ENCODE measurements around the gene SETMAR.
"Not testable (repeated sequence)": the region's sequence is repeated elsewhere in the genome, so short reads cannot be mapped to it uniquely, and the experiment has no call there.

The SETMAR gene

GRCh38 chr3:4303187-4304123, at the start of gene SETMAR:
Gene SETMAR (plus strand): TSS chr3:4303369. CDS start chr3:4303371, 2 bp downstream.
- TF ChIP-seq JUND (IDR thresholded peaks at IDR 0.05; ENCODE audit: low read depth) = no peak
- DNase-seq (ENCODE audit: low read depth in 1 of 2, low spot score in 1 of 2) = peak; percentile 78 to 92
- in situ Hi-C loops (cut with HindIII; ENCODE audit: low pct_unique_long_range_greater_than_20kb, low sequenced_read_pairs) = no loop called here

GRCh38 chr3:4261406-4261805, 41.8 kb upstream of the SETMAR start:
- no peak for TF ChIP-seq JUND (IDR thresholded peaks at IDR 0.05; ENCODE audit: low read depth)
- in situ Hi-C loops (cut with HindIII; ENCODE audit: low pct_unique_long_range_greater_than_20kb, low sequenced_read_pairs) = no loop called here
- DNase-seq (ENCODE audit: low read depth in 1 of 2, low spot score in 1 of 2) = no peak

DNA sequence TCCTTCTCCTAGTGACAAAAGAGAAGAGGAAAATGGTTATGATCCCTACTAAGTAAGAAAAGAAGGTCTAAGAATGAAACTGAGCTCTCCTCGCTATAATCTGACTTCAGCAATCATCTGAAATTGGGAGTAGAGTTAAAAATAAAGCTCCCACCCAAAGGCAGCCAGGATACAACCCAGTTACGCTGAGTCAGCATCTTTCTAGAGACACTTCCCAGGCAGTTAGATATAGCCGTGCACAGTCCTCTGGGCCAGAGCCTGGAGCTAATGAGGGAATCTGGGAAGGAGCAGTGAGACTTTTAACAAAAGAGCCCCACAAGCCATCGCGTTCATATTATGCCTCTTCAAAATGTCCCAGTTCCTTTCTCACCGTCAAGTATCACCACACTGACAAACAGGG, 39.1 kb upstream of the SETMAR start:
- TF ChIP-seq JUND (IDR thresholded peaks at IDR 0.05; ENCODE audit: low read depth) = no peak
- in situ Hi-C loops (cut with HindIII; ENCODE audit: low pct_unique_long_range_greater_than_20kb, low sequenced_read_pairs) = no loop called here
- no peak for DNase-seq (ENCODE audit: low read depth in 1 of 2, low spot score in 1 of 2)

DNA sequence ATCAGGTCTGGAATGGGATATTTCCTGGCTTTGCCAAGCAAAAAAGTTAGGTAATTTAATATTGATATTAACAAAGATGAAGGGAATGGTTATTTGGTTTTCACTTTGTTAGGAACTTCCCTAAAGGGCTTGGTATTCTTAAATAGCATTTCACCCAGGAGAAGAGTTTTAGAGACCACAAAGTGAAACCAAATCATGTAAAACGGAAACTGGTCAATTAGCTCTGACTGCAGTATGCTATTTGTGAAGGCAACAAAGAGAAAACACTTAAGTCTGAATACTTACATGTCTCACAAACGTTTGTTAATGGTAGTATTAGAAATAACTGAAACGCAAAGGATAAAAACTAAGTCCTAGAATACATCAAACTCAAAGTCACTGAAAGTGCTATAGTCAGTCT, 32.4 kb upstream of the SETMAR start:
- TF ChIP-seq JUND (IDR thresholded peaks at IDR 0.05; ENCODE audit: low read depth) = no peak
- DNase-seq (ENCODE audit: low read depth in 1 of 2, low spot score in 1 of 2) = no peak
- in situ Hi-C loops (cut with HindIII; ENCODE audit: low pct_unique_long_range_greater_than_20kb, low sequenced_read_pairs) = no loop called here

GRCh38 chr3:4271834-4272233, 31.3 kb upstream of the SETMAR start:
- no peak for TF ChIP-seq JUND (IDR thresholded peaks at IDR 0.05; ENCODE audit: low read depth)
- in situ Hi-C loops (cut with HindIII; ENCODE audit: low pct_unique_long_range_greater_than_20kb, low sequenced_read_pairs) = no loop called here
- peak in 1 of 2 experiments; percentile 49 for DNase-seq (ENCODE audit: low read depth in 1 of 2, low spot score in 1 of 2)

DNA sequence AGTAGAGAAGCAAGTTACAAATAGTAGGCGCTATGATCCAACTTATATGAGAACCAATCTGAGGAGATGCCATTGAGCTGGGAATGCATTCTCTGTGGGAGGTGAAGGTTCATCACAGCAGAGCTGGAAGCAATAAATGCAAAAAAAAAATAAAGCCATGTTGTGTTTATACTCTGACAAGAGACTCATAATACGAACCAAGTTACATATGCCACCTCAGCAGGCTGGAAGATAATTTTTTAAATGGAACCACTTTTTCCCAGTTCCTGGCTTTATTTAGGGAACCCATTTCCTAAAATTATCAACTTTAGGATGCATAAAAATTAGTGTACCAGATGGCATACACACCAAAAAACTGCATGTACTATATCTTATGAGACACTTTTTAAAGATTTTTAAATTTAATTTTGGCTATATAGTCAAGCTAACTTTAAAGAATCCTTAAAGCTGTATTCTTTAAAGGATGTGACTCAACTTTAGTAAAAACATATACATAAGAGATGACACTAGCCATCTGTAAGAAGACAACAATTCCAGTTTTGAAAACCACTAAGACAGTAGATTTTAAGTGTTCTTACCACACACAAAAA, 23.6 kb upstream of the SETMAR start:
- in situ Hi-C loops (cut with HindIII; ENCODE audit: low pct_unique_long_range_greater_than_20kb, low sequenced_read_pairs) = no loop called here
- no peak for DNase-seq (ENCODE audit: low read depth in 1 of 2, low spot score in 1 of 2)
- TF ChIP-seq JUND (IDR thresholded peaks at IDR 0.05; ENCODE audit: low read depth) = no peak

- TF ChIP-seq JUND (IDR thresholded peaks at IDR 0.05; ENCODE audit: low read depth) = no peak
- in situ Hi-C loops (cut with HindIII; ENCODE audit: low pct_unique_long_range_greater_than_20kb, low sequenced_read_pairs) = no loop called here
- no peak for DNase-seq (ENCODE audit: low read depth in 1 of 2, low spot score in 1 of 2)
These were observed 21.2 kb upstream of the SETMAR start for GRCh38 chr3:4281991-4282390.

- TF ChIP-seq JUND (IDR thresholded peaks at IDR 0.05; ENCODE audit: low read depth) = no peak
- no peak for DNase-seq (ENCODE audit: low read depth in 1 of 2, low spot score in 1 of 2)
- in situ Hi-C loops (cut with HindIII; ENCODE audit: low pct_unique_long_range_greater_than_20kb, low sequenced_read_pairs) = no loop called here
These were observed 18.3 kb upstream of the SETMAR start for GRCh38 chr3:4284865-4285264.

DNA sequence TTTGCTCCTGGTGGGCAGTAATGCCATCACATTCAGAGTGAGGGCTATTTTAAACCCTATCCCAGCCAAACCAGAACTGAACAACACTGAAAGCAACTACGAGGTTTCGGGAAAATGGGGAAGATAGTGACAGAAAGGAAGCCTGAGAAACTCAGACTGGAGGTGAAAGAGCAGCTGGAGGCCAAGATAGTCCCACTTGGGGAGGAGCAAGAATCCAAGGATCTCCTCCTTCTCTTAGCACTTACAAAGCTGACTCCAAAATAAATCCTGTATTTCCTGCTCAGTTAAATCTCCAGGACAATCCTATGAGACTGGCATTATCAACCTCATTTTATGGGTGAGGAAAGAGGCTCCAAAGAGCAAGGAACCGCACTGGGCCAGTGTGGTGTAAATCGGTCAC, 14.1 kb upstream of the SETMAR start:
- no peak for TF ChIP-seq JUND (IDR thresholded peaks at IDR 0.05; ENCODE audit: low read depth)
- in situ Hi-C loops (cut with HindIII; ENCODE audit: low pct_unique_long_range_greater_than_20kb, low sequenced_read_pairs) = no loop called here
- no peak for DNase-seq (ENCODE audit: low read depth in 1 of 2, low spot score in 1 of 2)

GRCh38 chr3:4290272-4290893, 12.8 kb upstream of the SETMAR start:
- DNase-seq (ENCODE audit: low read depth in 1 of 2, low spot score in 1 of 2) = peak in 1 of 2 experiments; percentile 63
- in situ Hi-C loops (cut with HindIII; ENCODE audit: low pct_unique_long_range_greater_than_20kb, low sequenced_read_pairs) = no loop called here
- no peak for TF ChIP-seq JUND (IDR thresholded peaks at IDR 0.05; ENCODE audit: low read depth)

GRCh38 chr3:4292301-4292700, 10.9 kb upstream of the SETMAR start:
- in situ Hi-C loops (cut with HindIII; ENCODE audit: low pct_unique_long_range_greater_than_20kb, low sequenced_read_pairs) = no loop called here
- no peak for TF ChIP-seq JUND (IDR thresholded peaks at IDR 0.05; ENCODE audit: low read depth)
- DNase-seq (ENCODE audit: low read depth in 1 of 2, low spot score in 1 of 2) = no peak

DNA sequence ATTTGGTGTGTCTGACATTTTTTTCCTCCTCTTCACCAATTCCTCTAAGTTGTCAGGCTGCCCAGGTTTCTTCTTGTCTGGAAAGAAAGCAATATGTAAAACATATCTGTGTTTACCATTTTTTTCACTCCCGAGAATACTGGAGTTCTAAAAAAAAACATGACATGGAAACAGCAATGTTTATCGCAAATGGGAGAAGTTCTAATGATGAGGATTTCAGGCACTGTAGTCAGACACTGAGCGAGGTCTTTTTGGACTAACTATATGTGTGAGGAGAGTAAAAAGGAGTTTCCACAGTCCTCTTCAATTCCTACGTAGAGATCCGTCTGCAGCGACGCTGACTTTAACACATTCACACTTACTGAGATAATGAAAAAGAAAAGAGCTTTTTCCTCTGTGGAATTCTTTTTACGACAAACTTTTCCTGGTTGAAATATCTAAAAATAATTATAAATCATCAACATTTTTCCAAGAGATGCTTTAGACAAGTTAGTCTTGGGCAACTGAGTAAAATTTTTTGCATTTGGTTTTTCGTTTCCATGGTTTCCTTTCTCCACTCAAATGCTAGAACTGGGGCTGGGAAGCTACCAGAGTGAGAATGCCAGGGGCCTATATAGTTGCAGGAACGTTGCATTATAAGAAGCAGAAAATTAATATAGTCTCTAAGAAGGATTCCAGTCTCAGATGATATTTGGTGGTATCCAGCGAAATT, 8.4 kb upstream of the SETMAR start:
- in situ Hi-C loops (cut with HindIII; ENCODE audit: low pct_unique_long_range_greater_than_20kb, low sequenced_read_pairs) = no loop called here
- no peak for DNase-seq (ENCODE audit: low read depth in 1 of 2, low spot score in 1 of 2)
- TF ChIP-seq JUND (IDR thresholded peaks at IDR 0.05; ENCODE audit: low read depth) = no peak

DNA sequence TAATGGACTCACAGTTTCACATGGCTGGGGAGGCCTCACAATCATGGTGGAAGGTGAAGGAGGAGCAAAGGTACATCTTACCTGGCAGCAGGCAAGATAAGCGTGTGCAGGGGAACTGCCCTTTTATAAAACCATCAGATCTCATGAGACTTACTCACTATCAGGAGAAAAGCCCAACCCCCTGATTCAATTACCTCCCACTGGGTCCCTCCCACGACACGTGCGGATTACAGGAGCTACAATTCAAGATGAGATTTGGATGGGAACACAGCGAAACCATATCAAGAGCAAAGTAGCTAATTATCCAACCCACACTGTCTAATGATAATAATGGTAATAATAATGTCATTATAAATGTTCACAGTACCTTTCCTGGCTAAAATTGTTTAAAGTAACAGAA, 6.7 kb upstream of the SETMAR start:
- DNase-seq (ENCODE audit: low read depth in 1 of 2, low spot score in 1 of 2); in situ Hi-C loops (cut with HindIII; ENCODE audit: low pct_unique_long_range_greater_than_20kb, low sequenced_read_pairs): not testable (repeated sequence)
